Measurements from ENCODE around the gene SNX7. TPM values are rescaled to one million over a fixed set of nuclear protein-coding genes. Genes with fewer than 3 reads are reported as not detected.

Gene SNX7
- total and polyA plus RNA-seq, 11 donors = 3.9 to 39.1 (median 18.6) TPM

DNA sequence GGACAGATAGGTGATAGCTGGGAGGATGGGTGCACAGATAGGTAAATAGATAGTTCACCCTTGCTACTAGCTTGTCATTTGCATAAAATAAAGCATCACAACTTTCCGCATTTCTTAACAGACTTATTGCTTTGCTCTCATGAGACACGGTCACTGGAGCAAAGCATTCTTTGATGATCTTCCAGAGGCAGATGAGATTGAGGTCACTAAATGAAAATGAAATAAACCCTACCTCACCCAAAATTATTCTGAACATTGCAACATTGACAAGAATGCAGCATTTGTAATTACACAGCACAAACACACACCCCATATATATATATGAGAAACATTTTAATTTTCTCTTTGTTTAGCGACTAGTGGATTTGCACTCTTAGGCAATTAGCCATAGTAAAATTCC, 107.6 kb downstream of the SNX7 start:
- Histone ChIP-seq H3K27me3 (no peaks in the 10 kb centered on the region), H3K36me3 (no peaks in the 10 kb centered on the region), H3K9me3 (no peaks in the 10 kb centered on the region), H3K27ac (no peak overlapping the region), H3K4me3 (no peak overlapping the region), H3K4me1 (peaks cover 0 to 5% (median 0%) of the 10 kb centered on the region in 12 donors)
- TF ChIP-seq POLR2A (IDR thresholded peaks at IDR 0.05) = no peak
- no peak for DNase-seq
- 40 to 69% (median 49%) methylated on average over 3 of the region's 3 CpGs for WGBS, 4 donors
- intact Hi-C loops (cut with DNase I) = no loop called here
- ATAC-seq = no peak

DNA sequence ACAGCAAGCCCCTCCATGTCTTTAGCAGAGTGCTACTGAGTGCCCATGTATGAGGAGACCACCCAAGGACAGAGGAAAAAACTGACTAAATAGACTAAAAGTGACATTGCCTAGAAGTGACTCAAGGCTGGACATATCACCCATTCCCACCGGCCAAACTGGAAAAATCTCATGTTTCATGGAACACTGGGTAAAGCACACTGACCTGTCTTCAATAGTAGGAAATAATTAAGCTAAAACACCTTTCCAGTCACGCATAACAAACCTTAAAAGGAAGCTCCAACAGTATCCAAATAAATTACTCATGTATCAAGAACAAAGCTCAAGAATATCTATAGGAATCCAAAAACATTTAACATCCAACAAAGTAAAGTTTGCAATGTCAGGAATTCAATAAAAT, 120.4 kb downstream of the SNX7 start:
- ATAC-seq = no peak
- Histone ChIP-seq H3K9me3 (peaks cover 0 to 16% (median 0%) of the 10 kb centered on the region in 12 donors), H3K4me1 (no peaks in the 10 kb centered on the region), H3K4me3 (no peak overlapping the region), H3K27me3 (no peaks in the 10 kb centered on the region), H3K36me3 (no peaks in the 10 kb centered on the region), H3K27ac (no peak overlapping the region)
- WGBS, 4 donors = 81 to 93% (median 87%) methylated on average over 2 of the region's 2 CpGs
- TF ChIP-seq POLR2A (IDR thresholded peaks at IDR 0.05) = no peak
- TF ChIP-seq, protein P1, sequence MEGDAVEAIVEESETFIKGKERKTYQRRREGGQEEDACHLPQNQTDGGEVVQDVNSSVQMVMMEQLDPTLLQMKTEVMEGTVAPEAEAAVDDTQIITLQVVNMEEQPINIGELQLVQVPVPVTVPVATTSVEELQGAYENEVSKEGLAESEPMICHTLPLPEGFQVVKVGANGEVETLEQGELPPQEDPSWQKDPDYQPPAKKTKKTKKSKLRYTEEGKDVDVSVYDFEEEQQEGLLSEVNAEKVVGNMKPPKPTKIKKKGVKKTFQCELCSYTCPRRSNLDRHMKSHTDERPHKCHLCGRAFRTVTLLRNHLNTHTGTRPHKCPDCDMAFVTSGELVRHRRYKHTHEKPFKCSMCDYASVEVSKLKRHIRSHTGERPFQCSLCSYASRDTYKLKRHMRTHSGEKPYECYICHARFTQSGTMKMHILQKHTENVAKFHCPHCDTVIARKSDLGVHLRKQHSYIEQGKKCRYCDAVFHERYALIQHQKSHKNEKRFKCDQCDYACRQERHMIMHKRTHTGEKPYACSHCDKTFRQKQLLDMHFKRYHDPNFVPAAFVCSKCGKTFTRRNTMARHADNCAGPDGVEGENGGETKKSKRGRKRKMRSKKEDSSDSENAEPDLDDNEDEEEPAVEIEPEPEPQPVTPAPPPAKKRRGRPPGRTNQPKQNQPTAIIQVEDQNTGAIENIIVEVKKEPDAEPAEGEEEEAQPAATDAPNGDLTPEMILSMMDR (IDR thresholded peaks at IDR 0.05) = no peak
- intact Hi-C loops (cut with DNase I) = no loop called here
- DNase-seq = no peak

DNA sequence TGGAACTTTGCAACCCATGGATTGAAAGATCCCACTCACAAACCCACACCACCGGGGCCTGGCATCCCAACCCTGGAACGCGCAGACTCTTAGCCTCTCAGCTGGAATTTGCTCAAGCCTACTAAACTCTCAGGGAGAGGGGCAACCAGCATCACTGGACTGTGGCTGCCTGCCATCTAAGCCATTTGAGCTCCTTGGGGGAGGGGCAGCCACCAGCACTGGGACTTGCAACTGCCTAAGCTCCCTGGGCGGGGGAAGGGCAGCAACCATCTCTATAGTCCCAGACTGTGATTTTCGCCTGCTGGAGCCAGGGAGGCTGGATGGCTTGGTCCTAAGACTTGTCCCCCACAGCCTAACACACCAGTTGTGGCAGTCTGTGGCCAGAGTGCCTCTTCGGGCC, 122.3 kb downstream of the SNX7 start:
- intact Hi-C loops (cut with DNase I) = no loop called here
- TF ChIP-seq, protein P1 (IDR thresholded peaks at IDR 0.05) = no peak
- no peak for TF ChIP-seq POLR2A (IDR thresholded peaks at IDR 0.05)
- WGBS, 4 donors = 84 to 94% (median 90%) methylated on average over 5 to 6 of the region's 6 CpGs

DNA sequence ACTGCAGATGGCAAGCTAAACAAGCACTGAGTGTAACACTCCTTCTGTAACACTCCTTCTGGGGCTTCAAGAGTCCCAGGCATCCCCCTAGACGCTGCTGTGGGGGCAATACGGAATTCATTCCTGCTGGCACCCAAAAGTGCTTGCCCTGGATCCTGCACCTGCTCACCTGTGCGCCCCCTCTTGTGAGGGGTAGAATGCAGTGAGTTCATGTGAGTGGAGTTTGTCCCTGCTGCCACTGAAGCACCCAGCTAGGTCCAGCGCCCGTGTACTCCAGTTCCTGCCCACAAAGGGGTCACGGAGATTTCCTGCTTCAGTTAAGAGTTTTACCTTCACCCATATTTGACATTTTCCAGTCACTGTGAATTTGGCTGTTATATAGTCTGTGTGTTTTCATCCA, 130.0 kb downstream of the SNX7 start:
- DNase-seq (no peak), ATAC-seq (no peak)
- Histone ChIP-seq H3K27me3 (no peaks in the 10 kb centered on the region), H3K36me3 (no peaks in the 10 kb centered on the region), H3K4me3 (no peak overlapping the region), H3K27ac (no peak overlapping the region), H3K9me3 (peaks cover 0 to 10% (median 0%) of the 10 kb centered on the region in 12 donors), H3K4me1 (no peaks in the 10 kb centered on the region)
- 77 to 88% (median 83%) methylated on average over 5 to 6 of the region's 6 CpGs for WGBS, 4 donors
- TF ChIP-seq, protein P1 (IDR thresholded peaks at IDR 0.05) = no peak
- TF ChIP-seq POLR2A (IDR thresholded peaks at IDR 0.05) = no peak
- intact Hi-C loops (cut with DNase I) = loop anchor here in 6 of 10 donors (10.0 kb wide), 3 partner anchors 913 to 943 kb away; no protein-coding TSS in a partner anchor

More for the DNA sequence above, 122.3 kb downstream of the SNX7 start:
- H3K36me3 ChIP-seq = no peaks in the 10 kb centered on the region
- no peak for ATAC-seq
- H3K4me3 ChIP-seq = no peak overlapping the region
- no peaks in the 10 kb centered on the region for H3K27me3 ChIP-seq
- peak in 1 of 5 donors; percentile 21 for DNase-seq
- peaks cover 0 to 22% (median 0%) of the 10 kb centered on the region in 12 donors for H3K9me3 ChIP-seq
- no peak overlapping the region for H3K27ac ChIP-seq
- no peaks in the 10 kb centered on the region for H3K4me1 ChIP-seq

DNA sequence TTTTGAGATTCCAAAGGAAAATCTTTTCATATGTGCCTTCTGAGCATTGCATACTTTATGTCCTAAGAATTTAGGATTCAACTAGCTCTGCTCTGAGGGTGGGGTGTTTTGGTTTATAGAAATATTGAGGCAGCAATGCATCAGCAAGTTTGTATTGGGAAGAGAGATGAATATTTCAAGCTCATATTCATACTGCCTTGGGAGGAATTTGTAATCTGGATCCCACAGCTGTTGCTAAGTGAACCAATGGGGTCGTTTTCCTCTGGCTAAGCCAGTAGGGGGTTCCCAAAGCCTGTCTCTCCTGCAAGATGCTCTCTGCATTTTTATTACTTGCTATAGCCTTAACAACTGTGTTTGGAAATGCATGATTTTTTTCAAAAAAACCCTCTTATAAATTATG, 130.6 kb downstream of the SNX7 start:
- H3K4me1 ChIP-seq = no peaks in the 10 kb centered on the region
- no peak overlapping the region for H3K4me3 ChIP-seq
- H3K27me3 ChIP-seq = no peaks in the 10 kb centered on the region
- H3K36me3 ChIP-seq = no peaks in the 10 kb centered on the region
- no peak for ATAC-seq
- 5 to 19% (median 17%) methylated on average over 1 of the region's 1 CpG for WGBS, 4 donors
- no peak for TF ChIP-seq POLR2A (IDR thresholded peaks at IDR 0.05)
- peaks cover 0 to 3% (median 0%) of the 10 kb centered on the region in 12 donors for H3K9me3 ChIP-seq
- DNase-seq = no peak
- no peak overlapping the region for H3K27ac ChIP-seq
- intact Hi-C loops (cut with DNase I) = loop anchor here in 6 of 10 donors (10.0 kb wide), 3 partner anchors 913 to 943 kb away; no protein-coding TSS in a partner anchor
